ENCODE data around the gene PAFAH2.
"Not testable (repeated sequence)": the region's sequence is repeated elsewhere in the genome, so short reads cannot be mapped to it uniquely, and the experiment has no call there.

PAFAH2 gene

DNA sequence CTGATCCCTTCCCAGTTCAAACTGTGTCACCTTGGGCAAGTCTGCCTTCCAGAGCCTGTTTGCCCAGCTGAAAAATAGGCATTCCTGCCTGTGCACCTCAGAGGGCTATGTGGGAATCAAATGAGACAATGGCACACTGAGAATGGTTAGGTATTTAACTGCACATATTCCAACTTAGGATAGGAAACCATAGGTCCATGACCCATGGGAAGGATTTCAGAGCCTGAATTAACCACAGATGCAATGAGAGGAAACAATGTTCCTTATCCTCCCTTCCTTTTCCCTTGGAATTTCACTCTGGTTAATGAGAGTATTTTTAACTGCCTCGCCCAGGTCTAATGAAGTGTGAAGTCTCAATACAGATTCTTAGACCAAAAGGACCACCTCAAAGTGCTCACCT lies 12.7 kb downstream of the PAFAH2 start:
- no peak for DNase-seq (ENCODE audit: low read depth)

DNA sequence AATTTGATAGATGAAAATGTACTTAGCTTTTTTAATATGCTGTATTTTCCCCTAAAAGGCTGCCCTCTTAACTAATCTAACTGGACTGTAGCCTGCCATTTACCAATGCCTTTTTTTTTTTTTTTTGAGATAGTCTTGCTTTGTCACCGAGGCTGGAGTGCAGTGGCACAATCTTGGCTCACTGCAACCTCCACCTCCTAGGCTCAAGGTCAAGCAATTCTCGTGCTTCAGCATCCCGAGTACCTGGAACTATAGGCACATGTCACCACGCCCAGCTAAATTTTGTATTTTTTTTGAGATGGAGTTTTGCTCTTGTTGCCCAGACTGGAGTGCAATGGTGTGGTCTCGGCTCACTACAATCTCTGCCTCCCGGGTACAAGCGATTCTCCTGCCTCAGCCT lies 18.7 kb downstream of the PAFAH2 start:
- no peak for DNase-seq (ENCODE audit: low read depth)

DNA sequence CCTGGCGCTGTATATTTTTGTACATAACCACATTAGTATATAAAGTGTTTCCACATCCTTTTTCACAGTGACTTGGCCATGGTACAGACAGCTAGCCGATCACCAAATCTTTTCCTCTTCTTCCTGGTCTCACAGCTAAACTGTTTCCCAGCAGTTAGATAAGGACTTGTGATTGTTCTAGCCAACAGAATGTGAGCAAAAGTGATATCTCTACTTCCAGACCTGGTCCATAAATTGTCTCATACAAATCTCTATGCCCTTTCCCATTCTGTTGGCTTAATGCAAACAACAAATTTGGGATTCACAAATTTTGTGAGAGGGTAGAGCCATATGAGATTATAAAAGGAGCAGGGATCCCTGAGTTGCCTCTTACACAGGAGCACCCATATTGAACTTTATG lies 19.5 kb downstream of the PAFAH2 start:
- no peak for DNase-seq (ENCODE audit: low read depth)

DNA sequence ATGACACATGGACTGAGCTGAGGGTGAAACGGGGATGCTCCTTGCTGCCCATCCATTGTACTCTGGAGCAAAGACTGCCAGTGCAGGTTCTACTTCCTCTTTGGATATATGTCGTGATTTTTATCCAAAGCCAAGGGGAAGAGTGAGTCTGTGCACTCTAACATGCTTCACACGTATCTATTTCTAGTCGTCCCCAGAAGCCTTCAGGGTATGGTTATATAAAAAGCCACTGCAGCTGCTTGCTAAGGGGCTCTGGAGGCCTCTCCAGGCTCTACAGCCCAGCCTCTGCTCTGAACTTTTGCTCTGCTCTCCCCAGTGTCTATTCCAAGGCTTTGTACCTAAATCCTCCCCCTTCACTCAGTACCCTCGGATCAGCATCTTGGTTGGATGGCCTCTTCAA lies 20.1 kb downstream of the PAFAH2 start:
- DNase-seq (ENCODE audit: low read depth), result no peak

DNA sequence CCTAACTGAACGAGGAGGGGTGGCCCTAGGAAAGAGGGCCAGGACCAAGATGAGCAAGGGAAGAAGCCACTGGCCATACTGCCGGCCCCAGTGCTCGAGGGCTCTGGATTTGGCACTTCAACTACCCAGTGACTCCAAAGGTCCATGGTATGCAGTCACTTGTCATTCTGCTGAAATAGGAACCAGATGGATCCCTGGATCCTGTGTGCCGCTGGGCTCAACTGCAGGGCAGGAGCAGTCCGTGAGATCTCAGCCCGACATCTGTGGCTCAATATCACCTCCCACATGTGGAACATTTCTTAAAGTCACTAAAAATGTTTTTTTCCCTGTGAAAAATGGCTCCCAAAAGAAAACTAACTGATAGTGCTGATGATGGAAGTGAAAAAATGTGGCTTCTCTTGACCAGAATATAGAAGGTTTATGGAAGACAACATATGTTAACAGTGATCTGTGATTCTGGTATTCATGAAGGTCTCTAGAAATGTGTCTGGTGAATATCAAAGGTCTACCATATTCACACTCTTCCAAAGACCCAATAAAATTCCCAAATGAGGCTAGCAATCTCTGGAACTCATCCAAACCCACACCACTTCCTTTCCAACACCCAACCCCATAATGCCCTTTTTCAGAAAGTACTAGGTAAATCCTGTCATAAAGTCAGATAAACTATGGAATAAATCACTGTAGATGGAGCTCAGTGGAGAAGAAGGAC lies 24.1 kb downstream of the PAFAH2 start:
- DNase-seq (ENCODE audit: low read depth), result no peak

DNA sequence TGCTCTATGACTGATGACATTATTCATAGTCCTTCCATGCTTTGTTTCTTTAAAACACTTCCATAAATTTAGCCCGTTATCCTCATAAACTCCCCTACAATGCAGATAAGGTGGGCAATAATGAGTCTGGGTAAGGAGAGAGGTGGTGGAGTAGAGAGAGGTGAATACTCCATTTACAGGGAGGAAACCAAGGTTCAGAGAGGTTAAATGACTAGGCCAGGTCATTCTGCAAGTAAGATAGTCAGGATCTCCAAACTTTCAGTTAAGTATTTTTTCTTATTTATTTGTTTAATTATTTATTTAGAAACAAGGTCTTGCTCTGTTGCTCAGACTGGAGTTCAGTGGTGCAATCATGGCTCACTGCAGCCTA lies 26.1 kb downstream of the PAFAH2 start:
- no peak for DNase-seq (ENCODE audit: low read depth)

DNA sequence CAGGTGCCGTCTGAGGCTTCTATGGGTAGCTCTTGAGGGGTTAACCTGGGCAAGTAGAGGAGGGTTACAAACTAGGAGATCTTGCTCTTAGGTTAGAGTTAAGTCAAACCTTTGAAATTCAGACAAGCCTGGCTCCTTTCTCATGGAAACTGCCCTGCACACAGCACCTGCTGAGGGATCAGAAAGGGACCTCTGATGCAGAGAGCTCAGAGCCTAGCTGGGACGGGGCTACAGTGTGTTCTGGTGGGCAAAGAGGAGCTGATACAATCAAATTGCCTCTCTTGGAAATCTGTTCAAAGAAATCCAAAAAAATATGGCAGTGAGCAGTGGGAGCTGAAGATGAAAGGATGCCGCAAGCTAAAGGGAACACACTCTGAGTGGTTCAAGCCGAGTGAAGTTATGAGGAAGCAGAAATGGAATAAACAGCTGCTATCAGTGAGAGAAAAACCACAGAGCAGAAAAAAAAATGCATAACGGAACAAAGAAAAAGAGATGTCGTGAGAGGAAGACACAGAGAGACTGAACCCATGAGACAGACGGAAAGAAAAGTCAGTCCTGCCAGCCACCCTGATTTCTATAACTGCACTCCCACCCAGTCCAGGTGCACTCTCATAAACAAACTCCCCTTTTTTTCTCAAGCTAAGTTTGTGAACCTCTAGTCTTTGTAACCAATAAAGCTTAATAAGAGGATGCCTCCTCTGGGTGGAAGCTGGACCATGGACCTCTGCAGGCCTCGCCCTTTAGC lies 26.6 kb downstream of the PAFAH2 start:
- no peak for DNase-seq (ENCODE audit: low read depth)

DNA sequence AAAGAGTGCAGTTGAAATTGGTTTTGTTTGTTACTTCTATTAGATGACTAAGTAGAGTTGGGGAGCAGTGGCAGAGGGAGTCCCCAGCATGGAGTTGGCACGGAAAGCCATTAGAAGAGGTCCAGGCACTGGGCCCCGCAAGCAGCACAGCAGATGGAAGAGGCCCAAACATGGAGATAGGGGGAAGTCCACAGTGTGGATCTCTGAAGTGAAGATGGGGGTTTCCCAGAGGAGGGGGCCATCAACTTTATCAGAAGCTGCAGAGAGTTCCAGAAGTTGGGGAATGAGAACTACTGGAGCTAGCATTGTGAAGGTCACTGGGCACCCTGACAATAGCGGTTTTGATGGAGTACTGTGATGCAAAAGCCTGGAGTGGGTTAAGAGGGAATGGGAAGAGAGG lies 30.6 kb downstream of the PAFAH2 start:
- no peak for DNase-seq (ENCODE audit: low read depth)

DNA sequence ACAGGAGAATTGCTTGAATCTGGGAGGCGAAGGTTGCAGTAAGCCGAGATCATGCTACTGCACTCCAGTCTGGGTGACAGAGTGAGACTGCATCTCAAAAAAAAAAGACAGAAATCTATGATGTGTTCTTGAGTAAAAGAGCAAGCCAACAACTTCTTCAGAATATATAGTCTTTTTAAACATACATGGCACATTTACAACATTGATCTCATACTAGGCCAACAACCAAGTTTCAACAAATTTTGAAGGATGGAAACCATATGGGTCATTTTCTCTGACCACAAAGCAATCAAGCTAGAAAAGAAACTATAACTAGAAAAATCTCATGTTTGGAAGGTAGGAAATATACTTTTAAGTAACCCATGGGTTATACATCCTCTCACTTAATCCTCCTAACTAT lies 38.3 kb downstream of the PAFAH2 start:
- no peak for DNase-seq (ENCODE audit: low read depth)

DNA sequence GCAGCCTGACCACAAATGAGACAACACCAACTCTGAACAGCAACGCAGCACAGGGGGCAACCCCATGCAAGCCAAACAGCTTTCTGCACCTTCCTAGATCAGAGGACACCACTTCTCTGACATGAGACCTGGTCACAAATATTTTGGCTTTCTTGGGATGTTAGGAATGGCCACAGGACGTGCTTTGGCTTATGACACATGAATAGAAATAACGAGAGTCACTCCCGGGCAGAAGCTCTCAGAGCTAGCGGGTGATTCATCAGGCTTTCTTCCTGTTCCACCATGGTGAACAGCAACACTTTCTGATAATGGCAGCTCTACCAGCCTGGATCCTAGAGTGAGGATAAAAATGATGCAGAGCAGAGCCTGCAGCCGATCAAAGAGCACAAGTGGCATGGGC lies 39.4 kb downstream of the PAFAH2 start:
- no peak for DNase-seq (ENCODE audit: low read depth)

DNA sequence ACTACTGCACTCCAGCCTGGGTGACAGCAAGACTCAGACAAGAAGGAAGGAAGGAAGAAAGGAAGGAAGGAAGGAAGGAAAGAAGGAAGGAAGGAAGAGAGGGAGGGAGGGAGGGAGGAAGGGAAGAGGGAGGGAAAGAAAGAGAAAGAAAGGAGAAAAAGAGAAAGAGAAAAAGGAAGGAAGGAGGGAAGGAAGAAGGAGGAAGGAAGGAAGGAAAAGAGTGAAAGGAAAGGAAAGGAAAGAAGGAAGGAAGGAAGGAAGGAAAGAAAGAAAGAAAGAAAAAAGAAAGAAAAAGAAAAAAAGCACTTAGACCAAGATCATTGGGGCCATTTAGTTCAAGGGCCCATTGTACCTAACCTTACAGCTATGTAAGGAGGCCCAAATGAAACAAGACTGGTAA lies 42.3 kb downstream of the PAFAH2 start:
- no peak for DNase-seq (ENCODE audit: low read depth)

DNA sequence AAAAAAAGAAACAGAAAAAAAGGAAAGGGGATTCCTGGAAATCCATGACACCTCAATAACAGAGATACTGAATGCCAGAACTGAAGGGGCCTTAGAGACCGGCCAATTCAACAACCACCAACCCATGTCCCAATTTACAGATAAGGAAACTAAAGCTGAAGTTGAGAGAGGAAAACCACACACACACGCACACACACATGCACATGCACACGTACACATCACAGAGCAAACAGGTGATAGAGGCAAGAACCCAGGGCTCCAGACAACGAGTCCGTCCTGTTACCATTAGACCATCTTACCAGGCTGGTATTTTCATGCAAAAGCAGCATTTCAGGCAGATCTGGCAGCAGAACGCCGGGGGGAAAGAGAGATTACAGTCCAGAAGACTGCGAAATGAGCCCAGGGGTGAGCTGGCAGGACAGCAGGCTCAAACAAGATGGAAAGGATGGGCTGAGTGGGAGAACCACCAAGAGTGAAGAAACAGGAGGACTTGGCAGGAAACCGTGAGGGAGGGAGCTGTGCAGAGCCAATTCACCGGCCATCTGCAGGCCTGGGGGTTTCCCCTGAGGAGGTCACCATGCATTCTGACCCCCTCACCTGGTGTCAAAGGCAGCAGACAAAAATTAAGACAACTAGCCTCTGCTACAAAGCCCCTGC lies 43.5 kb downstream of the PAFAH2 start:
- no peak for DNase-seq (ENCODE audit: low read depth)

DNA sequence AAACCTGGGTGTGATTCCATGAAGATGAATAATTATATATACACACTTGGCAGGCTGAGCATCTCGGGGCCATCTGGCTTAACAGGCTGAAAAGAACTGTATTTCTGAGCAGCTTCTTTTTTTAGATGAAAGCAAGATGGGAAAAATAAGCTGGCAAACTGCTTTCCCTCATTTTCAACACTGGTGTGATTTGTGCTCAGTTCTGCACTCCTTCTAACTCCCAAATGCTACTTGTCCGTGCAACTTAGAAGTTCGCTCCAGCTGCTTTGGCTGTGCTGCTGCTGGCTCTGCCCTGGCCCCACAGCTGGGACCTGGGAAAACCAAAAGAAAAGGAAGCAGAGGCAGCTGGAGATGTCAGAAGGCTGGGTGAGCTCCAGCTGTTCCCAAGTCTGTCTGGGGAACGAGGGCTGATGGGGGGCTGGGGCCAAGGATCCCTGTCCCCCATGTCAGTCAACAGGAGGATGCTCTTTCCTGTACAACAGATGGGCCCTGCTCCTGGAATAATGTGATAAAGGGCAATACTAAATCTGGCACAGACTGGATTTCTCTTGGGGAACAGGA lies 44.9 kb downstream of the PAFAH2 start:
- DNase-seq (ENCODE audit: low read depth), result no peak

DNA sequence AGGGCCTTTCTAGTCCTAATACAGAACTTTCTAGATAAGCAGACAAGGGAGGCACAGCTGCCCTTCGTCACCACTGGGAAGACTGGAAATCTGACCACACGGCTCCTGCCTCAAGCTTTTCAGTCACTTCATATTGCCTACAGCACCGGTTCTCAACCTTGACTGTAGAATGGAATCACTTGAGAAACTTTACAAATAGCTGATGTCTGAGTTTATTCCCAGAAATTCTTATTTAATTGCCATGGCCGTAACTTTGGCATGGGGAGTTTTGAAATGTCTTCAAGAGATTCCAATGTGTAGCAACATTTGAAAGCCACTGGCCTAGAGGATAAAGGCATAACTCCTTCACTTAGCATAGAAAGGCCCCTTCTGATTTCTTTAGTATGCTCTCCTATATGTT lies 49.2 kb downstream of the PAFAH2 start:
- DNase-seq (ENCODE audit: low read depth), result no peak

DNA sequence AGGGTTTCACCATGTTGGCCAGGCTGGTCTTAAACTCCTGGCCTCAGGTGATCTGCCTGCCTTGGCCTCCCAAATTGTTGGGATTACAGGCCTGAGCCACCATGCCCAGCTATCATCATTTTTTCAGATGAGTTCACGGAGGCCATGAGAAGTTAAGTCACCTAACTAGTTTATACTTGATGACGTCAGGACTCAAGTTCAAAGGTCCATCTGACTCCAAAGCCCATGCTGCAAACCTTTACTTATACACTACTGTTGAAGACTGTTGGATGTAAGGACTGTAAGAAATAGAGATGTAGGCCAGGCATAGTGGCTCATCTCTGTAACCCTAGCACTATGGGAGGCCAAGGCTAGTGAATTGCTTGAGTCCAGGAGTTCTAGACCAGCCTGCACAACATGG lies 50.8 kb downstream of the PAFAH2 start:
- DNase-seq (ENCODE audit: low read depth), result no peak

DNA sequence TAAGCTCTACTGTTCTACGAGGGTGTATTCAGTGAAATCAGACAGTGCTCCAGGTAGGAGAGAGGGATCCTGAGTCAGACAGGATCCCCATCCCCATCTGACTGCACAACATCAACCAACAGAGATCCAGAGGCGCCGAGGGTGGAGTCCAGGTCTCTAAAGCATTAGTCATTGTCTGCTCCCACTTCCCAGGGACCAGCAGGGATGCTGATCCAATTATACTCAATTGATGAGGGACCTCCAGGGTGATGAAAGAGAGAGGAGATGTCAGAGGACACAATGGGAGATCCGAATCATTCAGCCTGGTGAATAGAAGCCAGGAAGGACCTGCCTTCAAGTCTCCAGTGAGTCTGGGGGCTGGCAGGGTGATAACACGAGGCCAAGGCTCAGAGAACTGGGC lies 52.1 kb downstream of the PAFAH2 start:
- no peak for DNase-seq (ENCODE audit: low read depth)

DNA sequence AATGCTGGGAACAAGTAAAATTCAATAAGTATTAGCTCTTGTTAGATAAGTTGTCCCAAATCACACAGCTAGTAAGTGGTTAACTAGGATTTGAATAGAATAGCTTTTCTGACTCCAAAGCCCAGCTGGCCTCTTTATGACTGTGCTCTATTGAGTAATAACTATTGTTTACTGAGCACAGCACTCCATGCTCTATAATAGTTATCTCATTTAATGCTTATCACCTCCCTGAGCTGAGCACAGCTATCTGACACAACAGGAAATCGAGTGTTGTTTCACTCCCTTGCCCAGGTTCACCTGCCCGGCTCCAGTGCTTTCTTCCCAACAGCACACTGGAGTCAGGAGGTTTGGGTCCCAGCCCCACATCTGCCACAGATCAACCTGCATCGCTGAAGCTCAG lies 52.9 kb downstream of the PAFAH2 start:
- no peak for DNase-seq (ENCODE audit: low read depth)

DNA sequence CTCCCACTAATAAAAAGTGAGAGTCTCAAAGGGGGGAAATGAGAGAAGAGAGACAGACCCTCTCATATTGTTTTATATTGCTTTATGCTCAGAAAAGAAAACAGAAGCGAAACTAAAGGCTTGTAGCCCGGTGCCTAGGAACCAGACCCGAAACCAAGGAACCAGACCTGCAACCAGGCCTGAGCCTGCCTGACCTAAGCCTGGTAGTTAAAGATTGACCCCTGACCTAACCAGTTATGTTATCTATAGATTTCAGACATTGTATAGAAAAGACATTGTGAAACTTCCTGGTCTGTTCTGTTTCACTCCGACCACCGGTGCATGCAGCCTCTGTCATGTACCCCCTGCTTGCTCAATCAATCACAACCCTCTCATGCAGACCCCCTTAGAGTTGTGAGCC lies 54.4 kb downstream of the PAFAH2 start:
- not testable (repeated sequence) for DNase-seq (ENCODE audit: low read depth)

DNA sequence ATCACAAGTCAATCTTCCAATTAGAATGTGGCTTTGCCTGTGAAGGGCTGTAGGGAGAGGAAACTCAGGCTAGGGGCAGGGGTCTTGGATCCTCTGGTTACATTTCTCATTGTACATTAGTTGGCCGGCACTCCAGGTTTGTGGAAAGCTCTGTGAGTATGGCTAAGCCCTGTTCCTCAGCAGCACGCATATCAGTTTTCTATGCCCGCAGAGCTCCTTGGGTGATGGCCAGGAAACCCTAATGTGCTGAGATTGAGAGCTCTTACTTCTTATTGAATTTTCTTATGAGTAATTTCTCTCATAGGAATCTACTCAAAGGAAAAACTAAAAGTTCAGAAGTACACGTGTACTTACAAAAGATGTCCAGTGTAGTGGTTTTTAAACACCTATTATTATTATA lies 60.9 kb downstream of the PAFAH2 start:
- no peak for DNase-seq (ENCODE audit: low read depth)

DNA sequence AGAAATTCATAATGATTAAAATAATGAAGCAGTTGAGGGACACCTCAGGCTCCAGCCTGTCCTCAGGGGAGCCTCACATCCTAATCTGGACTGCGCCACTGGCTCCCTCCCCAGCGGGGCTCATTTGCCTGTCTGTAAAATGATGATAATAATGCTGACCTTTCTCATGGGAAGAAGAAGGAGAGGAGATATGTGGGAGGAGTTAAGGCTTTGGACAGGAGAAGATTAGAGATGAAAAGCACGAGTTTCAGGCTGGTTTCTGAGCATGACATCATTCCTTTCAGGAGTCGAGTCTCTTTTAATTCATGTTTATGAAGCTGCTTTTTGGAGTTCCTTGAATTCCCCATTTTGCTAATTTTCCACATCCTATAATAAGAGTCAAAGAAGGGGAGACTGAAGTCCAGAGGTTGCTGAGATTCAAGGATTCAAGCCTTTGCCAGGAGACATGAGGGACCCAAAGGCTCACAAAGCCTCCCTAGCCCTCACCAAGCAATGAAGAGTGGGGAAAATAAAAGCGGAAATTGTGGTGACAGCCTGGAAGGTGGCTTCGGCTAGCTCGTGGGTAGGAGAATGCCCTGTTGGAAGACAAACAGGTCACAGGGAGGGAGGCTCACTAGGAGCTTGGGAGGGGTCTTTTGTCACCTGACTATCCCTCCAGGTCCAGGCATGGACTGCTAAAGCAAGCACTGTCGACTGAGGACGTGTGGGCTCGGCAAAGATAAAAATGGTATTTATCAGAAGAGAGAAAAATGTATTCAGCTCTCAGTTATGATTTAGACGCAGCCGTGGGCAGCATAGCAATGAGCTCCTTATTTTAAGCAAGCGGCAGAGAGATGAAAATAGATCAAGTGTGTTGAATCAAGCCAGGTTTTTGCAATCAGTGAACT lies 64.1 kb downstream of the PAFAH2 start:
- DNase-seq (ENCODE audit: low read depth), result no peak

DNA sequence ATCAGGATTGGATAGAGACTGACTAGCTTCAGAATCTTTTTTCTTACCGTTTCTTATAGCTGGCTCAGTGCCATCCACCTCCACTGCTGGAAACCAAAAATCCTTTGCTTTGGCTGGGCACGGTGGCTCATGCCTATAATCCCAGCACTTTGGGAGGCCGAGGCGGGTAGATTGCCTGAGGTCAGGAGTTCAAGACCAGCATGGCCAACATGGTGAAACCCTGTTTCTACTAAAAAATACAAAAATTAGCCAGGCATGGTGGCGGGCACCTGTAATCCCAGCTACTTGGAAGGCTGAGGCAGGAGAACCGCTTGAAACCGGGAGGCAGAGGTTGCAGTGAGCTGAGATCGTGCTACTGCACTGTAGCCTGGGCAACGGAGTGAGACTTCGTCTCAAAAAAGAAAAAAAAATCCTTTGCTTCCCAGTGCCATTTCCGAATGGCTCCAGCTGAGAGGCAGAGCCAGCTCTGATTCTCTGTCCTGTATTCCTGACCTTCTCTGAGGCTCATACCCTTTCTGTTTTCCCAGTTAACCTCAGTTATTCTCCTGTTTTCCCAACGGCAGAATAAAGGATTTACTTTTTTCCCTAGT lies 65.0 kb downstream of the PAFAH2 start:
- DNase-seq (ENCODE audit: low read depth), result not testable (repeated sequence)

DNA sequence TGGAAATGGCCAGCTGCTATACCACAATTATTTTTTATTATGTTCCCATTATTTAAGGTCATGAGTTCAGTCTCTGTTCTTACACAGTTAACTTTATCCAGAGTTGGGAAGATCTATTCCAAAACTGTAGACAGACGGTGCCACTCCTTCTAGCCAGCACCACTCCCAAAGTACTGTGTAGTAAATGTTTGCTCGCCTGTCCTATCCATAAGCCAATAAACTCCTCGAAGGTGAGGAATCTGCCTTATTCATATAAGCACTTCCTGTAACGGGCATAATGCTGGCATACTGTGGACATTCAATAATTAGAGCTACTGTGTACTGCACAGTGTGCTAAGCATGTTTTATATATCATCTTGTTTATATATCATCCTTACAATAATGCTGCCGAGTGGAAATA lies 65.5 kb downstream of the PAFAH2 start:
- no peak for DNase-seq (ENCODE audit: low read depth)
